ENCODE data around the gene UBE3A. TPM values are rescaled to one million over a fixed set of nuclear protein-coding genes. Genes with fewer than 3 reads are reported as not detected.

The UBE3A gene
- total RNA-seq, 1 experiment from 2014 or later = 39.3 TPM

DNA sequence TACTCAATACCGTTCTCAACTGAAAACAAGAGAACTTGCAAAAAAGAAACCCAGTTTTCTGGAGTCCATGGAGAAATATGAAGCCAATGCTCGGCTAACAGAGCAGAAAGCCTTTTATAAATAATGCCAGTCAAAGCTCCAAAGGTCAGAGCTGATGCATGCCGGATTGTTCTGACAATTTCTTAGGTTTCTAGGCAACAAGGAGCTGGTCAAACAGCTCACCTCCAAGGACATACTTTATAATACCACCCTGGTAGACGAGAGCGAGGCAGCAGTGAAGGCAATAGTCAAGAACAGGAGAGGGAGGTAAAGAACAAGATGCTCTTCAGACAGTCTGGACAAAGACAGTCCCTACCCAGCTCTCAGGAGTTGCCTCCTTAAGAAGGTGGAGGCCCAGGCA is 111.1 kb downstream of the UBE3A start:
- H3K27ac Mint-ChIP-seq (ENCODE audit: unreplicated experiment) = no peak overlapping the region
- no peaks in the 10 kb centered on the region for H3K4me1 Mint-ChIP-seq (ENCODE audit: low read depth, unreplicated experiment)

DNA sequence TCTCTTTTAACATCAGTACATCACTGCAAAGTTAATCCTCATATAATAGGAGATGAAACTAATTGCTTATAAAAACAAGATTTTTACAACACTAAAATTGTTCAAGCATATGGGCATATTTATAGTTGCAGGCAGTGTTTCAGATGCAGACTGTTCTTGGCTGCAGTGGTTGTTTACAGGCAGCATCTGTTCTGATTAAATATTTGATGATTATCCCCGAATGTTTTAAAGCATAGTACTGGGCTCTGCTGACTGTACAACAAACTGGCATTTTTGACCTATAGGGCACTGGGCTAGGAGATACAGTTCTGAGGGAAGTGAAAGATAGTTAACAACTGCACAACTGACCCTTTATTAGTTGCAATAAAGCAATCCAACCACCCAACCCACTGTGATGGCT is 113.6 kb downstream of the UBE3A start:
- H3K27ac Mint-ChIP-seq (ENCODE audit: unreplicated experiment) = no peak overlapping the region
- H3K27me3 Mint-ChIP-seq (ENCODE audit: unreplicated experiment) = no peaks in the 10 kb centered on the region
- H3K9me3 Mint-ChIP-seq (ENCODE audit: low read depth, unreplicated experiment) = peaks cover 2% of the 10 kb centered on the region
- BruUV-seq (replicated peaks) = no TSS peak
- CTCF ChIA-PET = no interaction called here
- intact Hi-C loops (cut with micrococcal nuclease; ENCODE audit: unreplicated experiment) = no loop called here
- H3K4me3 Mint-ChIP-seq (ENCODE audit: low read depth, unreplicated experiment) = no peak overlapping the region
- H3K4me1 Mint-ChIP-seq (ENCODE audit: low read depth, unreplicated experiment) = no peaks in the 10 kb centered on the region
- DNase-seq = no peak
- H3K36me3 Mint-ChIP-seq (ENCODE audit: insufficient read depth, unreplicated experiment) = peaks cover 7% of the 10 kb centered on the region
- TF ChIP-seq, protein P1, sequence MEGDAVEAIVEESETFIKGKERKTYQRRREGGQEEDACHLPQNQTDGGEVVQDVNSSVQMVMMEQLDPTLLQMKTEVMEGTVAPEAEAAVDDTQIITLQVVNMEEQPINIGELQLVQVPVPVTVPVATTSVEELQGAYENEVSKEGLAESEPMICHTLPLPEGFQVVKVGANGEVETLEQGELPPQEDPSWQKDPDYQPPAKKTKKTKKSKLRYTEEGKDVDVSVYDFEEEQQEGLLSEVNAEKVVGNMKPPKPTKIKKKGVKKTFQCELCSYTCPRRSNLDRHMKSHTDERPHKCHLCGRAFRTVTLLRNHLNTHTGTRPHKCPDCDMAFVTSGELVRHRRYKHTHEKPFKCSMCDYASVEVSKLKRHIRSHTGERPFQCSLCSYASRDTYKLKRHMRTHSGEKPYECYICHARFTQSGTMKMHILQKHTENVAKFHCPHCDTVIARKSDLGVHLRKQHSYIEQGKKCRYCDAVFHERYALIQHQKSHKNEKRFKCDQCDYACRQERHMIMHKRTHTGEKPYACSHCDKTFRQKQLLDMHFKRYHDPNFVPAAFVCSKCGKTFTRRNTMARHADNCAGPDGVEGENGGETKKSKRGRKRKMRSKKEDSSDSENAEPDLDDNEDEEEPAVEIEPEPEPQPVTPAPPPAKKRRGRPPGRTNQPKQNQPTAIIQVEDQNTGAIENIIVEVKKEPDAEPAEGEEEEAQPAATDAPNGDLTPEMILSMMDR (IDR thresholded peaks at IDR 0.05; ENCODE audit: unreplicated experiment) = no peak

More for the DNA sequence above, 111.1 kb downstream of the UBE3A start:
- H3K4me3 Mint-ChIP-seq (ENCODE audit: low read depth, unreplicated experiment) = no peak overlapping the region
- CTCF ChIA-PET = no interaction called here
- peaks cover 7% of the 10 kb centered on the region for H3K36me3 Mint-ChIP-seq (ENCODE audit: insufficient read depth, unreplicated experiment)
- no peaks in the 10 kb centered on the region for H3K9me3 Mint-ChIP-seq (ENCODE audit: low read depth, unreplicated experiment)
- no TSS peak for BruUV-seq (replicated peaks)
- no peak for DNase-seq
- TF ChIP-seq, protein P1 (IDR thresholded peaks at IDR 0.05; ENCODE audit: unreplicated experiment) = no peak
- intact Hi-C loops (cut with micrococcal nuclease; ENCODE audit: unreplicated experiment) = no loop called here
- H3K27me3 Mint-ChIP-seq (ENCODE audit: unreplicated experiment) = no peaks in the 10 kb centered on the region

DNA sequence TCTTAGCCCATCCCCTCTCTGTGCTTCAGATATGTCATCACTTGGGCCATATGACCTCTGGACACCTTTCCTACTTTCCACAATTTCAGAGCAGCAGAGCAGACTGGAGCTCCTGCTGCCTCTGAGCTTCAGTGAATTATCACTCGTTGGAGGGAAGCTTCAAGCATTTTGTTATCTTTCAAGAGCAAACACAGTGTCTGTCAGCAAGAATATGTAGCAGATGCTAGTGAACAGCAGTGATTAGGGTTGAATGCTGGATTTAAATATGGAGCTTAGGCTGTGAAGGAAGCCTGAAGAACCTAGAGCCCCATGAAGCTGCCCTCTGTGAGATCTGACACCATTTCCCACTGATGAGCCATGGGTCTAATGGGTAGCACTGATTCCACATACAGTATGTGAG is 115.4 kb downstream of the UBE3A start:
- Mint-ChIP-seq H3K36me3 (ENCODE audit: insufficient read depth, unreplicated experiment) (peaks cover 7% of the 10 kb centered on the region), H3K4me1 (ENCODE audit: low read depth, unreplicated experiment) (no peaks in the 10 kb centered on the region), H3K4me3 (ENCODE audit: low read depth, unreplicated experiment) (no peak overlapping the region), H3K27ac (ENCODE audit: unreplicated experiment) (no peak overlapping the region), H3K9me3 (ENCODE audit: low read depth, unreplicated experiment) (peaks cover 2% of the 10 kb centered on the region), H3K27me3 (ENCODE audit: unreplicated experiment) (no peaks in the 10 kb centered on the region)
- no peak for DNase-seq
- CTCF ChIA-PET = no interaction called here
- TF ChIP-seq, protein P1 (IDR thresholded peaks at IDR 0.05; ENCODE audit: unreplicated experiment) = no peak
- BruUV-seq (replicated peaks) = no TSS peak
- intact Hi-C loops (cut with micrococcal nuclease; ENCODE audit: unreplicated experiment) = no loop called here

DNA sequence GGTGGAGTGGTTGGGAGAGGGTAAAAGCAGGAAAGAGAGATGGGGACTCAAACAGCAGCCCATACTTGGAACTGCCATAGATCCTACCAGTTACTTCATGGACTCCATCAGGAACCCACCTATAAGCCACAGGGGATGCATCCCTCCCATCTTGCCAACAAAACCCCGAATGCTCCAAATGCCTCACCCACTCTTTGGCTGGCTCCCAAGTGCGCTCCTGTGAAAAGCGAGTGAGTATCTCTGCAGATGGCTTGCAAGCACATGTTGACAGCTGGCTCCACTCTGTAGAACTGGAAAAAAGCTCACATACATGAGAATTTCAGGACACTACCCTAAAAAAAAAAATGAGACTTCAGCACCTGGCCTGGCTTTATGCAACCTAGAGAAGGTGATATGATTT is 151.0 kb downstream of the UBE3A start:
- intact Hi-C loops (cut with micrococcal nuclease; ENCODE audit: unreplicated experiment) = no loop called here
- no peaks in the 10 kb centered on the region for H3K4me1 Mint-ChIP-seq (ENCODE audit: low read depth, unreplicated experiment)
- H3K27ac Mint-ChIP-seq (ENCODE audit: unreplicated experiment) = no peak overlapping the region
- TF ChIP-seq, protein P1 (IDR thresholded peaks at IDR 0.05; ENCODE audit: unreplicated experiment) = no peak
- CTCF ChIA-PET = no interaction called here
- H3K9me3 Mint-ChIP-seq (ENCODE audit: low read depth, unreplicated experiment) = peaks cover 5% of the 10 kb centered on the region
- no peak overlapping the region for H3K4me3 Mint-ChIP-seq (ENCODE audit: low read depth, unreplicated experiment)
- BruUV-seq (replicated peaks) = no TSS peak
- no peak for DNase-seq
- no peaks in the 10 kb centered on the region for H3K27me3 Mint-ChIP-seq (ENCODE audit: unreplicated experiment)
- no peaks in the 10 kb centered on the region for H3K36me3 Mint-ChIP-seq (ENCODE audit: insufficient read depth, unreplicated experiment)
